ENCODE measurements around the gene ACD.

DNA sequence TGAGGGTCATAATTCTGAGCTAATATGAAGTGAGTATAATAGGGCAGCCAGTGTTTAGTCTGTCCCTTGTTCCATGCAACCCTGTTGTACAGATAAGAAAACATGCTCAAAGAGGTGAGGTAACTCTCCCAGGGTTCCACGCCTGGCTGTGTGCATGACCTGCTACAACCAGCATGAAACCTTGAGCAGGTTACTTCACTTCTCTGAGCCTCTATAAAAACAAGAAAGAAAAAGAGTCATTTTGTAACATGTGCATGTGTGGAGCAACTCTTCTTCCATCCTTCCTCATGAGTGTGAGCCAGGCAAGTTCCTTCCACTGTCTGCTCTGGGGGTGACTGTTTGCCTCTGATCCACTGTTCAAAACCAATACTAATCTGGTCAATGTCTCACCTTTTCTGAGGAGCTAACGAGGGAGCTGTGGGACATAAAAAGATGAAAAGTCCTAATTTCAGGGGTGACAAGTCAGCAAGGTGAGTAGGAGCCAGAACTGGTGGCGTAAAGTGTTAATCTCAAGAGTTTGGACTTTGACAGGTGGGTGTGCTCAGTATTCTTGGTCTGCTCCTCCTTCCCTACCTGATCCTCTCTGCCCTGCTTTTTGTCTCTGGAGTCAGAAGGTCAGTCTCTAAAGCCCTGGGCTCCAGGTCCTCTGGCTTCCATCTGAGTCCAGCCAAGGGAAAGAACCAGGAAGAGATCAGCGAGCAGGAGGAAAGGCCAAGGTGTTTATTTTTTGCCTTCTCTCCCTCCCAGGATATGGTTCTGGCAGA, 37.5 kb upstream of the ACD start:
- TF ChIP-seq CTCF (IDR thresholded peaks at IDR 0.05) (no peak), POLR2A (IDR thresholded peaks at IDR 0.05) (no peak)
